ENCODE measurements around the gene ERC2. TPM values are rescaled to one million over a fixed set of nuclear protein-coding genes. Genes with fewer than 3 reads are reported as not detected.

Gene ERC2
- total and polyA plus RNA-seq, 9 donors, result 1.2 to 9.4 (median 5.4) TPM

GRCh38 chr3:55858302-55858701, 610.0 kb downstream of the ERC2 start:
- Histone ChIP-seq H3K4me1 (ENCODE audit: insufficient read depth) (no peaks in the 10 kb centered on the region), H3K27me3 (no peaks in the 10 kb centered on the region), H3K27ac (no peak overlapping the region), H3K4me3 (no peak overlapping the region), H3K36me3 (no peaks in the 10 kb centered on the region), H3K9me3 (no peaks in the 10 kb centered on the region)
- intact Hi-C loops (cut with DNase I), result no loop called here
- no peak for DNase-seq
- TF ChIP-seq POLR2A (IDR thresholded peaks at IDR 0.05) (no peak), EP300 (IDR thresholded peaks at IDR 0.05) (no peak)
- TF ChIP-seq, protein P1, sequence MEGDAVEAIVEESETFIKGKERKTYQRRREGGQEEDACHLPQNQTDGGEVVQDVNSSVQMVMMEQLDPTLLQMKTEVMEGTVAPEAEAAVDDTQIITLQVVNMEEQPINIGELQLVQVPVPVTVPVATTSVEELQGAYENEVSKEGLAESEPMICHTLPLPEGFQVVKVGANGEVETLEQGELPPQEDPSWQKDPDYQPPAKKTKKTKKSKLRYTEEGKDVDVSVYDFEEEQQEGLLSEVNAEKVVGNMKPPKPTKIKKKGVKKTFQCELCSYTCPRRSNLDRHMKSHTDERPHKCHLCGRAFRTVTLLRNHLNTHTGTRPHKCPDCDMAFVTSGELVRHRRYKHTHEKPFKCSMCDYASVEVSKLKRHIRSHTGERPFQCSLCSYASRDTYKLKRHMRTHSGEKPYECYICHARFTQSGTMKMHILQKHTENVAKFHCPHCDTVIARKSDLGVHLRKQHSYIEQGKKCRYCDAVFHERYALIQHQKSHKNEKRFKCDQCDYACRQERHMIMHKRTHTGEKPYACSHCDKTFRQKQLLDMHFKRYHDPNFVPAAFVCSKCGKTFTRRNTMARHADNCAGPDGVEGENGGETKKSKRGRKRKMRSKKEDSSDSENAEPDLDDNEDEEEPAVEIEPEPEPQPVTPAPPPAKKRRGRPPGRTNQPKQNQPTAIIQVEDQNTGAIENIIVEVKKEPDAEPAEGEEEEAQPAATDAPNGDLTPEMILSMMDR (IDR thresholded peaks at IDR 0.05), result no peak
- 15 to 22% (median 18%) methylated on average over 1 of the region's 1 CpG for WGBS, 3 donors

- no peaks in the 10 kb centered on the region for H3K4me1 ChIP-seq (ENCODE audit: insufficient read depth)
- intact Hi-C loops (cut with DNase I), result no loop called here
These were observed 610.6 kb downstream of the ERC2 start for GRCh38 chr3:55857633-55858032.

DNA sequence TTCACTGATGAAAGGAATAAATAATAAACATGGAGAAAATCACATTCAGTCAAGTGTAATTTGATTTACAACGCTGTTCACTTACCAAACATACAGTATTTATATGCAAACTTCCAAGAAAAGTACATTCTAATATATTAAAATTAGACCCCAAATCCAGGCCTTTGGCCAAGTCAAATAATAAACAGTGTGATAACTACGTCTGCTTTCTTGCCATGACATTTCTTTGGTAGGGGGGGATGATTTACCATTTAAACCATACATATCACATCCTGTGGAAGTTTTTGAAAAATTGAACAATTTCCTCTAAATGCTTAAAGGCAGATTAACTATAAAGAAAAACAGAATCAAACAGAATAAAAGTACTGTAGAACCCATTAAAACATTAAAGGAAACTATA, 613.0 kb downstream of the ERC2 start:
- Histone ChIP-seq H3K9me3 (no peaks in the 10 kb centered on the region), H3K27me3 (no peaks in the 10 kb centered on the region), H3K27ac (no peak overlapping the region), H3K36me3 (no peaks in the 10 kb centered on the region), H3K4me3 (no peak overlapping the region), H3K4me1 (ENCODE audit: insufficient read depth) (no peaks in the 10 kb centered on the region)
- intact Hi-C loops (cut with DNase I), result no loop called here
- no peak for DNase-seq
- TF ChIP-seq EP300 (IDR thresholded peaks at IDR 0.05), result no peak
- WGBS, 3 donors, result 35 to 49% (median 37%) methylated on average over 2 of the region's 2 CpGs

More at GRCh38 chr3:55857633-55858032, 610.6 kb downstream of the ERC2 start:
- 72 to 75% (median 73%) methylated on average over 2 of the region's 2 CpGs for WGBS, 3 donors
- DNase-seq, result no peak
- no peaks in the 10 kb centered on the region for H3K27me3 ChIP-seq
- no peaks in the 10 kb centered on the region for H3K9me3 ChIP-seq
- no peaks in the 10 kb centered on the region for H3K36me3 ChIP-seq
- no peak overlapping the region for H3K27ac ChIP-seq
- no peak overlapping the region for H3K4me3 ChIP-seq
- TF ChIP-seq EP300 (IDR thresholded peaks at IDR 0.05), result no peak
- no peak for TF ChIP-seq POLR2A (IDR thresholded peaks at IDR 0.05)
- TF ChIP-seq, protein P1 (IDR thresholded peaks at IDR 0.05), result no peak

GRCh38 chr3:55854494-55854893, 613.8 kb downstream of the ERC2 start:
- DNase-seq, result no peak
- Histone ChIP-seq H3K4me3 (no peak overlapping the region), H3K27ac (no peak overlapping the region), H3K4me1 (ENCODE audit: insufficient read depth) (no peaks in the 10 kb centered on the region), H3K36me3 (no peaks in the 10 kb centered on the region), H3K9me3 (no peaks in the 10 kb centered on the region), H3K27me3 (no peaks in the 10 kb centered on the region)
- intact Hi-C loops (cut with DNase I), result no loop called here
- TF ChIP-seq, protein P1 (IDR thresholded peaks at IDR 0.05), result no peak
- TF ChIP-seq EP300 (IDR thresholded peaks at IDR 0.05), result no peak
- TF ChIP-seq POLR2A (IDR thresholded peaks at IDR 0.05), result no peak
- 35 to 65% (median 56%) methylated on average over 5 of the region's 5 CpGs for WGBS, 3 donors

DNA sequence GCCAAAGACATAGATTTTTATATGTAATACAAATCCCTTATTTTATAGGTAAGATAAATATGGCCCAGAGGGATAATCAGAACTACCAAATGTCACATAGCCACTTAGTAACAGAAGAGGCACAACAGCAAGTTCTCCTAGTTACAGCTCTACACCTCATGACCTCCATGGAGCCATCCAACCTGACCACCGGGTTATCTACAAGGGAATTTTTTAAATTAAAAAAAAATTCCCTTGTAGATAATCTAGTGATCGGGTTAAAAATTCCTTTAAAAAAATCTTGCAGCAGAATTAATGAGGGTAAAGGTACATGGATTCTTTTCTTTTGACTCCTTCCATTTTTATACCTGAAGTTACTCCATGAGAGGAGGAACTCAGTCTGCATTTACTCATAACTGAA, 615.9 kb downstream of the ERC2 start:
- 95% methylated on average over 2 of the region's 2 CpGs for WGBS, 3 donors
- Histone ChIP-seq H3K9me3 (no peaks in the 10 kb centered on the region), H3K27ac (no peak overlapping the region), H3K27me3 (no peaks in the 10 kb centered on the region), H3K36me3 (no peaks in the 10 kb centered on the region), H3K4me3 (no peak overlapping the region), H3K4me1 (ENCODE audit: insufficient read depth) (no peaks in the 10 kb centered on the region)
- TF ChIP-seq POLR2A (IDR thresholded peaks at IDR 0.05) (no peak), EP300 (IDR thresholded peaks at IDR 0.05) (no peak)
- TF ChIP-seq, protein P1 (IDR thresholded peaks at IDR 0.05), result no peak
- no peak for DNase-seq
- intact Hi-C loops (cut with DNase I), result no loop called here

All from ovary (tissue), 9 donors.